HFF-Myc (cell line): Measurements from ENCODE around the gene ZNF541.
A peak's percentile ranks its signal among the peaks of the same experiment; 100 is the strongest.
"Not testable (repeated sequence)": the region's sequence is repeated elsewhere in the genome, so short reads cannot be mapped to it uniquely, and the experiment has no call there.

Experiments used
- DNase-seq: peaks from one replicate; pipeline ENCODE4 v3.0.0-alpha.2; 2011; ENCODE audit warnings: low read depth; ENCODE audit errors: extremely low read depth
- H3K4me3 ChIP-seq: replicated peaks from 2 replicates; pipeline ENCODE4 v1.5.1; 2011; ENCODE audit warnings: low read depth, mild to moderate bottlenecking, control low read depth, low read length
- TF ChIP-seq, protein P1 (sequence below): IDR thresholded peaks from 2 replicates; pipeline ENCODE4 v1.5.1; 2012; ENCODE audit warnings: mild to moderate bottlenecking, low read depth, low read length, control low read depth; ENCODE audit errors: missing control alignments

ZNF541 gene

DNA sequence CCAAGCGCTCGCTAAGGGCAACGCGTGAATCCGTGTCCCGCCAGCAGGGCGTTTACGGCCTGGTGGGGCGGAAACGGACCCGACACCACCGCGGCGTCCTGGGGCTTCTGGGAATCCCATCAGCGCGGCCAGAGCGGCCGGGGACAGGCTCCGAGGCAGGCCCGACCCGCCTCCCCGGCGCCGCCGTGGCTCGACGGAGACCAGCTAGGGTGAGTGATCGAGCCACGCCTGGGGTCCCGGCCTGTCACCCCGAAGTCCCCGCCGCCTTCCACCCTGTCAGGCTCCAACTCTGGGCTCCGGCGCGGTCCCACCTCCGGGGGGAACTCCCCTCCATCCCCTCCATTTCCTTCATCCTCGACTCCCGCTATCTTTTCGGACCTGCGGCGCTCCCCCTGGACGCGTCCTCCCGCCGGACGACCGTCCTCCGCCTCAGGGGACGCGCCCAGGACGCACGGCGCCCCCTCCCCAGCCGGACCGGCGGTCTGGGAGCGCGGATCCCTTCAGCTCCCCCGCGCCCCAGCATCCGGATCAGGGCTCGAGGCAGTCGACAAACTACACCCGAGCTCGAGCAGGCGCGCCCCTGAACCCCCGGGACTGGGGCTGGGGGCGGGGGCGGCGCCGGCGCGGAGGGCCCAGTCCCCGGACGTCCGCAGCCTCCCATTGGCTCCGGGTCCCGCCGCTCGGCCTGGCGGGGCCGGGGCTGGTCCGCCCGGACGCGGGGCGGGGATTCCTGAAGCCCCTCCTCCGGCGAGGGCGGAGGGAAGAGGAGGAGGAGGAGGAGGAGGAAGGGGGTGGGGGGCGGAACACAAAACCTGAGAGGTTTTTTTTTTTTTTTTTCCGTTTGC is 35.3 kb upstream of the ZNF541 start:
- peak; percentile 60 for DNase-seq
- TF ChIP-seq, protein P1, sequence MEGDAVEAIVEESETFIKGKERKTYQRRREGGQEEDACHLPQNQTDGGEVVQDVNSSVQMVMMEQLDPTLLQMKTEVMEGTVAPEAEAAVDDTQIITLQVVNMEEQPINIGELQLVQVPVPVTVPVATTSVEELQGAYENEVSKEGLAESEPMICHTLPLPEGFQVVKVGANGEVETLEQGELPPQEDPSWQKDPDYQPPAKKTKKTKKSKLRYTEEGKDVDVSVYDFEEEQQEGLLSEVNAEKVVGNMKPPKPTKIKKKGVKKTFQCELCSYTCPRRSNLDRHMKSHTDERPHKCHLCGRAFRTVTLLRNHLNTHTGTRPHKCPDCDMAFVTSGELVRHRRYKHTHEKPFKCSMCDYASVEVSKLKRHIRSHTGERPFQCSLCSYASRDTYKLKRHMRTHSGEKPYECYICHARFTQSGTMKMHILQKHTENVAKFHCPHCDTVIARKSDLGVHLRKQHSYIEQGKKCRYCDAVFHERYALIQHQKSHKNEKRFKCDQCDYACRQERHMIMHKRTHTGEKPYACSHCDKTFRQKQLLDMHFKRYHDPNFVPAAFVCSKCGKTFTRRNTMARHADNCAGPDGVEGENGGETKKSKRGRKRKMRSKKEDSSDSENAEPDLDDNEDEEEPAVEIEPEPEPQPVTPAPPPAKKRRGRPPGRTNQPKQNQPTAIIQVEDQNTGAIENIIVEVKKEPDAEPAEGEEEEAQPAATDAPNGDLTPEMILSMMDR, result no peak
- peak overlapping the region; percentile 95 for H3K4me3 ChIP-seq

DNA sequence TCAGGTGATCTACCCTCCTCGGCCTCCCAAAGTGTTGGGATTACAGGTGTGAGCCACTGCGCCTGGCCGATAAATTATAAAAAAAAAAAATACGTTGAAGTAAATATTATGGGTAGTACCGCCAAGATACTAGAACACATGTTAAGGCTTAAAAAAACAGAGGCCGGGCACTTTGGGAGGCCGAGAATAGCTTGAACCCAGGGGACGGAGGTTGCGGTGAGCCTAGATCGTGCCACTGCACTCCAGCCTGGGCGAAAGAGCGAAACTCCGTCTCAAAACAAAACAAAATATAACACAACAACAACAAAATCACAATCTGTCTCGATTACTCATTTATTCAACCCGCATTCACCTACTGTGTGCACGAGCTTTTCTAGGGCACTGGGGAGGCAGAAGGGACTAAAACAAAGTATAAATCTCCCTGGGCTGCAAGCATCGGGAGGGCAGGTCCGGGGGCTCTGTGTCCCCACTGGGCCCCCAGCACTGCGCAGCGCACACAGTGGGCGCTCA is 34.7 kb upstream of the ZNF541 start:
- DNase-seq, result no peak
- peak overlapping the region; percentile 95 for H3K4me3 ChIP-seq
- TF ChIP-seq, protein P1, result no peak

DNA sequence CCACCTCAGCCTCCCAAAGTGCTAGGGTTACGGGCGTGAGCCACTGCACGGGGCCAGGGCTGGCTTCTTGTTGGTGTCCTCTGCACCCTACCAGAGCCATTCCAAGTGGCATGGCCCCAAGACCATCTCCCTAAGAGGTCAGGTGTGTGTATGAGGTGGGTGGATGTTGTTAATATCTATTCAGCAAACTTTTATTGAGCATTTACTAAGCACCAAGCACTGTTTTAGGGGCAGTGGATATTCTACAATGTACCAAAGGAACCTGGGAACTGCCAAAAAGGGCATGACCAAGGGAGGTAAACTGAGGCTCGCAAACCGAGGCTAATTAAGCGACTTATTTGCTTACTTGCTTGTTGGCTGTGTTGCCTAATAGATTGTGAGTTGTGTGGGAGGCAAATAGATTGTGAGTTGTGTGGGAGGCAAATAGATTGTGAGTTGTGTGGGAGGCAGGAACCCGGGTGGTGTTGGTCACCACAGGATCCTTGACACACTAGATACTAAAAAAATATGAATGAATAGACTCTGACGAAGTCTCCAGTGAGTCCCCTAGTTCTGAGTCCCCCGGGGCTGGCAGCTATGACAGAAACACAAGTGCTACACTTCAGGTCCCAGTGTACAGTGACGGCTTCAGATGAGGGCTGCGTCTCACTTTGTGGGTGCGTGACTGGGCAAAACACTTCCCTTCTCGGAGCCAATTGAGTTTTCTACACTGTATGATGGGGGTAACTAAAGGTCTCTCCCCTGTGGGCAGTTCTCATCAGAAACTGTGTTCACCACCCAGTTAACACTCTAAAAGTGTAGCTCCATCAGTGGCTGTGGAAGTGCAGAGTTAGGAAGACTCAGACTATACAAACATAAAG is 31.0 kb upstream of the ZNF541 start:
- TF ChIP-seq, protein P1, result no peak
- DNase-seq, result no peak

DNA sequence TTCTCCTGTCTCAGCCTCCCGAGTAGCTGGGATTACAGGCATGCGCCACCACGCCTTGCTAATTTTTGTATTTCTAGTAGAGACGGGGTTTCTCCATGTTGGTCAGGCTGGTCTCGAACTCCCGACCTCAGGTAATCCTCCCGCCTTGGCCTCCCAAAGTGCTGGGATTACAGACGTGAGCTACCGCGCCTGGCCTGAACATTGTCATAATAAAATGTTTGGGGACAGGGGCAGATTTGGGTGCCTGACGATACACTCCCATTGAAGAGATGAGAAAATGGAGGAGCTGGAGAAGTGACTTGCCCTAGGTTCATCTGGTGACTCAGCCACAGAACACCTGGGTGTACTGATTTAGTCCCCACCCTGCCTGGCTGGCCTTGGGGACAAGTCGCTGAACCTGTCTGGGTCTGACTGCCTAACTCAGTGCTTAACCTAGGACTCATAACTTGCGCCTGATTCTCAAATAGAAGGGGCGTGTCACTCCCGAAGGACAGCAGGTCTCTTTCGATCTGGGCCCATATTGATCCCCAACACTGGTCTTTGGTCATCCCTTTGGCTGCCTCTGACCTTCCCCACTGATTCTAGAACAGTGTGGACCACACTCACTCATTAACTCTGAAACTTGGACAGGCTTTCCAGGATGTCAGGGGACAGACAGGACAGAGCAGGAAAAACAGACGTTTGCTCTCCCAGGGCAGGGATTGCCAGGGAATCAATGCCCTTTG is 28.4 kb upstream of the ZNF541 start:
- peak overlapping the region; percentile 51 for H3K4me3 ChIP-seq
- TF ChIP-seq, protein P1, result no peak
- DNase-seq, result no peak

More for the DNA sequence above, 31.0 kb upstream of the ZNF541 start:
- H3K4me3 ChIP-seq, result no peak overlapping the region

DNA sequence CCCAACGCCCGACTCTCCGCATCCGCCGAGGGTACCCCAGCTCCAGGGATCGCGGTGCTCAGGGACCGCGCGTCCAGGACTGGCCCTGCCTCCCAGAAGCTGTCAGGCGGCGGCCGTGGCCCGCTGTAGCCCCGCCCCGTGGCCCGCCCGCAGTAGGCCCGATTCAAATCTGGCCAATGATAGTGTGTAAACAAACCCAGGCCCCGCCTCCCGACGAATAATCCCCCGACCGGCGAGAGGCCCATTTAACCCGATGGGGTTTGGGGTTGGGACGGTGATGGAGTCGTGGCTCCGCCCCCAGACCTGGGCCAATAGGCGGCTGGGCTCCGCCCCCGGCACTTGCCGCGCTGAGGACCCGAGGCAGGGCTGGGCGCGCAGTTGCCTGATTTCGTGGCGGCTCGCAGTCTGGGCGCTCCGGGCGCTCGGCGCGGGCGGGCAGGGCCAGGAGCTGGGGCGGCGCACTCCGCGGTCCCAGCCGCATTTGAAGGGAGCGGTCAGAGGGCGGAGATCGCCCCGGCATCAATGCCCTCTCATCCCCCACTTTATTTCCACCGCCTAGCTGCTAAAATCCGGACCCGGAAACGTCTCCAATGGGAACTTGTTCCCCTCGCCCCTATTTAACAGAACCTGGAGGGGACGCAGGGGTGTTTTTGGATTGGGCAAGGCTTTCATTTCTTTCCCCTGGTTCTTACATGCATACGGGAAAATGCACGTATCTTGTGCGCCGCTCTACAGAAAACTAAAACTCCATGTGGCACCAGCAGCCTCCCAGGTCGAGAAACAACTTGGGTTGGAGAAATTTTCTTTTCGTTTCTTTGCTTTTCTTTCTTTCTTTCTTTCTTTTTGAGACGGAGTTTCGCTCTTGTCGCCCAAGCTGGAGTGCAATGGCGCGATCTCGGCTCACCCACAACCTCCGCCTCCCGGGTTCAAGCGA is 27.6 kb upstream of the ZNF541 start:
- TF ChIP-seq, protein P1, result no peak
- H3K4me3 ChIP-seq, result peak overlapping the region; percentile 51
- DNase-seq, result peak; percentile 95

DNA sequence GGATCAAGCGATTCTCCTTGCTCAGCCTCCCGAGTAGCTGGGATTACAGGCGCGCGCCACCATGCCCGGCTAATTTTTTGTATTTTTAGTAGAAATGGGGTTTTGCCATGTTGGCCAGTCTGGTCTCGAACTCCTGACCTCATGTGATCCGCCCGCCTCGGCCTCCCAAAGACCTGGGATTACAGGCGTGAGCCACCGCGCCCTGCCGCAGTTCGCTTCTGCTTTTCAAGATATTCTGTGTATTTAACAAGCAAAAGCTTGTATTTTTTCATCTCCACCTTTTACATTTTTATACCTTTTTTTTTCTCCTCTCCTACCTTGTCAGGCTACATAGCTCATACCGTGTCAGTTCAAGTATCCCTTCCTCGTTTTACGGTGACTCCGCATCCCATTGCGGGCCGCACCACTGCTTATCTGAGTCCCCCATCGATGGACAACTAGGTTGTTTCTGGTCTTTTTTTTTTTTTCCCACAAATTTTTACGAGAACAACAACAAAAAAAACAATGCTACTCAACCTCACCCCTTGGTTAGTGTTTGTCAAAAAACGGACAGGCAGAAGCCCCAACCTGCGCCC is 26.8 kb upstream of the ZNF541 start:
- peak overlapping the region; percentile 51 for H3K4me3 ChIP-seq
- DNase-seq, result not testable (repeated sequence)
